Activated CD8-positive, alpha-beta memory T cell treated with anti-CD3 and anti-CD28 coated beads, Interleukin-2, amount 50 U/mL, for 4 hours (primary cell): Measurements from ENCODE around the gene PARP16.
"Not testable (repeated sequence)": the region's sequence is repeated elsewhere in the genome, so short reads cannot be mapped to it uniquely, and the experiment has no call there.

ENCODE experiments used
- DNase-seq: peaks from one replicate; pipeline ENCODE4 v3.0.0-alpha.2; 2020

PARP16 gene

GRCh38 chr15:65275104-65275727 lies 11.5 kb downstream of the PARP16 start:
- no peak for DNase-seq

- not testable (repeated sequence) for DNase-seq
Observed at GRCh38 chr15:65270811-65271545, 15.7 kb downstream of the PARP16 start.

DNA sequence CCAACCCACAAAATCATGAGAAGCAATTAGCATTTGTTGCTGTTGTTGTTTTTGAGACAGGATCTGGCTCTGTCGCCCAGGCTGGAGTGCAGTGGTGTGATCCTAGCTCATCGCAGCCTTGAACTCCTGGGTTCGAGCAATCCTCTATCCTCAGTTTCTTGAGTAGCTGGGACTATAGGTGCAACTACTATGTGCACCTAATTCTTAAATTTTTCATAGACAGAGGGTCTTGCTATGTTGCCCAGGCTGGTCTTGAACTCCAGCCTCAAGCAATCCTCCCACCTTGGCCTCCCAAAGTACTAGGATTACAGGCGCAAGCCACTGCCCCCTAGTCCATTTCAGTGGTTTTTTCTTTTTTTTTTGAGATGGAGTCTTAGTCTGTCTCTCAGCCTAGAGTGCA lies 18.3 kb downstream of the PARP16 start:
- no peak for DNase-seq

GRCh38 chr15:65266469-65266868 lies 20.2 kb downstream of the PARP16 start:
- no peak for DNase-seq

DNA sequence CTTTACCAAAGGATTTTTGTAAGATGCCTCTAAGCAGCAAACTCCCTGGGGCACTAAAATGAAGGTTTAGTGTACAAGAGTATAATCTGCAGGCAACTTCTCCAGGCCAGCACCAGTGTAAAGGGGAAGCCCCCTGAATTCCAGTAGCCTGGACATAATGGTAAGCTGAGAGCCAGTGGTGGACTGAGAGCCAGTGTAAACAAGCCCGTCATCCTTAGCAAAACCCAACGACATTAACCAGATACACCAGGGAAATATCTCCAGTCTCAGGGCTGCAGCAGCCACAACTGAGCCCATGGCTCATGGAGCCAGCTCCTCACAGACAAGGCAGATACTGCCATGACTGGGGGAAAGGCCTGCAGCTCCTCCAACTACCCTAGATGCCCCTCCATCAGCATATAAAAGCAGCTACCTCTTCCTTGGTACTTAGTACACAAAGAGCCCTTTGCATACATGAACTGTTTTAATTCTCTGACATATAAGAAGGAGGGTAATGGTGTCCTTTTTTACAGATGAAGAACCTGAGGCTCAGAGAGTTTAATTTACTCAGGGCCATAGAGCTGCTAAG lies 21.7 kb downstream of the PARP16 start:
- no peak for DNase-seq

DNA sequence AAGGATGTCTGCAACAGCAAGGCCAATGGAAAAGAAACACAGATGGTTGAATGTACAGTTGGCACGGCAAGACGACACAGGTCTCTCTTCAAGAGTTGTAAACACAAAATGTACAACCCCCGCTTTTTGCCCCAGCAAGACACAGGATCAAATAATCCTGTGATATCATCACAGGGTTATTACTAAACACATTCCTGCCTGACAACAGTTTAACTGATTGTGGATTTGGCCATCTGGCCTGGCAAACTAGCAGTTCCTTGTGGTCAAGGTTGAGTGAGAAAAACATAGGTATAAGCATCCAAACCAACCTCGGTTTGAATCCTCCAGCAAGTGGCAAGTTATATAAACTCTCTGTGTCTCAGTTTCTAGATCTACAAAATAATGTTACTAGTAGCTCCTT lies 23.4 kb downstream of the PARP16 start:
- DNase-seq, result no peak

DNA sequence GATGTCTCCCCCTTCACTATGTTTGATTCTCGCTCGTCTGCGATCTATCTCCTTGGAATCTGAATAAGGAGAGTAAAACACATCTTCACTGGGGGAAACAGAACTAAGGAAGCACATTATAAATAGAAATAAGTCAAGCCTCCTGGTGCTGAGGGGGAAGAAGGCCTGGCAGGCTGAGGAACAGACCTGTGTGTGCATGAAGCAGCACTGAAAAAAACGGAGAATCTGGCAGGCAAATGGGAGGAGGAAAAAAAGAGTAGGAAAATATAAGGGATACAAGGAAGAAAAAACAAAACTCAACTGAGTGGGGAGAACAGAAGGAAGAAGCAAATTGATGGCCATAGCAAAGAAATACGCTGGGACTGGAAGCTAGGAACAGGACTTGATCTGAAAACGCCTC lies 25.7 kb downstream of the PARP16 start:
- DNase-seq, result no peak

GRCh38 chr15:65259367-65259797 lies 27.3 kb downstream of the PARP16 start:
- DNase-seq, result no peak

- DNase-seq, result no peak
Observed at GRCh38 chr15:65258375-65259262, 28.1 kb downstream of the PARP16 start.

GRCh38 chr15:65255486-65256140 lies 31.1 kb downstream of the PARP16 start:
- no peak for DNase-seq

DNA sequence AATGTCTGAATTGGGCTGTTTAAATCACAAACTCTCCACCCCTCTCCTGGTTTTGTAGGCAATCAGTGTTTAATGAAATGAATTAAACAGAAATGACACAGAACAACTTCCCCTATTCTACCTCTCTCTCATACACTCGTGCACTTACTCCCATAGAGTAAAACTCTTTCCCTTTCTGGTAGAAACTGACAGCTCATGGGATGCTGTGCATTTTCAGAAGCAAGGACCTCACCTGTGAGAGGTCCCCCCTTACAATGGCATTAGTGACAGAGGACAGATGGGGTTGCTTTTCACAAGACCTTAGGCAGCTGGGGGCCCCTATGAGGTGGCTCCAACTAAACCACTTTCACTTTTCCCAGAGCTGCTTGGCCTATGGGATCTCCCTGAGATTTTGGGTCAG lies 31.9 kb downstream of the PARP16 start:
- no peak for DNase-seq

DNA sequence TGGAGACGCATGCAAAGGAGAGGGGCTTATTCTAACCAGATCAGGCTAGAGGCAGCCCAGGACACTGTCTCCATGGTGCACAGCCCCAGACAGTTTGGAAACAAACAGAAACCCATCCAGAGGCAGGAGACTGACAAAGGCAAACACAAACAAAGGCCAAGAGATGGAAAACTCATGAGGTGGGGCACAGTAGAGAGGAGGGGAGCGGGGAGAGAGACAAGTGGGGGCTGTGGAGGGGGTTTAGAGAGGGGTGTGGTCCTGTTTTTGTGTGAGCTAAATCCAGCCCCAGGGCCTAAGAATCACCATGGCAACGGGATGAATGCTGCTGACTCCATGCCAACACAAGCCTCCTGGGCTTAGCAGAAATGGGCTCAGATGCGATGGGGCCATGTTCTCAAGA lies 32.3 kb downstream of the PARP16 start:
- DNase-seq, result no peak

DNA sequence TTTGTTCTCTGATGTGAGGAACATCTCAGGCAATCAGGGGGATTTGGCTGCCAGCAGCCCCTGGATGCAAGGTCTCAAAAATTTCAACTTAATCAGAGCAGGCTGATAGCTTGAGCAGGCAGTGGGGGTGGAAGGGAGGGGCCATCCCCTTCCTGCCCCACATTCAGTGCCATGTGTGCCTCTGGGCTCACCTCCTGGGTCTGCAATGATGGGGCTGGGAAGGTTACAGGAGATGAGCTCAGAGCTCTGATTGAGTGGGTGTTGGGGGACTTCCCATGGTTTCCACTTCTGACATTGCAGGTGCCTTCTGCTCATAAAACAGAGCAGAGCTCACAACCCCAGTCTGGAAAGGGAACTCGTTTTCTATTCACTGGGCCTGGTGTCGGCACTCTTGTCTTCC lies 37.0 kb downstream of the PARP16 start:
- DNase-seq, result peak; percentile 47

GRCh38 chr15:65248511-65249255 lies 38.0 kb downstream of the PARP16 start:
- DNase-seq, result no peak

DNA sequence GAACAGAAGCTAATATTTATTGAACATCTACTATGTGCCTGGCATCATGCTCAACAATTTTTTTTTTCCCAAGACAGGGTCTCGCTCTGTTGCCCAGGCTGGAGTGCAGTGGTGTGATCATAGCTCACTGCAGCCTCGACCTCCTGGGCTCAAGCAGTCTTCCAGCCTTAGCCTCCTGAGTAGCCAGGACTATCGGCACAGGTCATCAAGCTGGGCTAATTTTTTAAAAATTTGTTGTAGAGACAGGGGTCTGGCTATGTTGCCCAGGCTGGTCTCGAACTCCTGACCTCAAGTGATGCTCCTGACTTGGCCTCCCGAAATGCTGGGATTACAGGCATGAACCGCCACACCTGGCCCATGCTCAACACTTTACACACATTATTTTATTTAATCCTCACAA lies 39.7 kb downstream of the PARP16 start:
- no peak for DNase-seq

DNA sequence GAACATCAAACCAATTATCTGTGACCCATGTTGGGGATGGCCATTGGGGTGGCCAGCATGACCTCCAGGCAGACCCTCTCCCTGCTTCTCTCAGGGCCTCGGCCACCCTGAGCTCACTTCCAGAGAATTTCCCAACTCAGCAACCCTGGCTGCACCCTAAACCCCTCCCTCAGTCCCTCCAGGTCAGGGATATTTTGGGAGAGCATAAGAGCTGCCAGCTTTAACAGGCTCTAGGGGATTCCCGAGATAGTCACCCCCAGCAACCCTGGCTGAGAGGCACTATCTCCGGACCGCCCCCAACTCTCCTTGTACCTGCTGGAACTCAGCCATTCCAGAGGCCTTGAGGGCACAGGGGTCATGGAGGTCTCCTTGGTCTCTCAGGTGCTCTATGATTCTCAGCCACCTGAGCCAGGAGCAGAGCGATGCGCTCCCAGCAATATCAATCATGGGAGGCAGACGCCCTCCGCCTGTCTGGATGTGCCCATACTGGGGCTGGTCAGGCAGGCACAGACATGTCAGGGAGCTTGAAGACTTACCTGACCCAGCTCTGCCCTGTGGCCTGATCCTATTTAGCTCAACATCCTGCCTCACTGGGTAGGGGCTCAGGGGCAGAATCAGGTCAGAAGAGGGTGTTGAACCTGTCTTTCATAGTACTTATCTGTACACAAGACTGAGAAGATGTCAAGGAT lies 40.5 kb downstream of the PARP16 start:
- DNase-seq, result no peak

DNA sequence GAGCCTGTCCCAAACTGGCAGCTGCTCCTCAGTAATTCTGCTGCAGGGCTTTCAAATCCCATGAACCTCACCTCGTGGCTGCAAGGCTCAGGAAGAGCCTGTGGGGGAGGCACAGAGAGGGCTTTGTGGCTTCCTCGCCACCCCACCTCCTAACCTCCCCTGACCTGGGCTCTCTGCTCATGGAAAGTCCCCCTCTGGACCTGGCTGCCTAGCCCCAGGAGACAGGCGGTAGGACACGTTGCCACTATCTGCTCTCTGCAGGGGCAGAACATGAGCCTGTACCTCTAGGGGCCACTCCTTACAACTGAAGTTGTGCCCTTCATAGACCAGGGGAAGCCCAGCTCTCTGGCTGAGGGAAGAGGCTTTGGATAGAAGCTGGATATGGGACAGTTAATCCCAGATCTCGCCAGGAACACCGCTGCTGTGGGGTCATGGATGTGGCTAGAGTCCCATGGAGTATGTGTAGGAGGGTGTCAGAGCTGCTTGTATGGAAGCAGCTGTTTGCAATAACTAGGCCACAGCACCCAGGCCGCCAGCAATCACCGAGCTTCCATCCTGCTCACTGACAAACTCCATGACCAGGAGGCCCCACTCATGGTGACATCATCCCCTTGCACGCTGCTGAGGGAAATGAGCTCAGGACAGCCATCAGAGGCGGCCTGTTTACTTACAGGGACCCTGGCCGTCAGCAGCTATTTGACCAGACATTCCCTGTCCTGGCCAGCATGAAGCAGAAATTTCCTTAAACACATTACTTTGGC lies 41.4 kb downstream of the PARP16 start:
- DNase-seq, result no peak

DNA sequence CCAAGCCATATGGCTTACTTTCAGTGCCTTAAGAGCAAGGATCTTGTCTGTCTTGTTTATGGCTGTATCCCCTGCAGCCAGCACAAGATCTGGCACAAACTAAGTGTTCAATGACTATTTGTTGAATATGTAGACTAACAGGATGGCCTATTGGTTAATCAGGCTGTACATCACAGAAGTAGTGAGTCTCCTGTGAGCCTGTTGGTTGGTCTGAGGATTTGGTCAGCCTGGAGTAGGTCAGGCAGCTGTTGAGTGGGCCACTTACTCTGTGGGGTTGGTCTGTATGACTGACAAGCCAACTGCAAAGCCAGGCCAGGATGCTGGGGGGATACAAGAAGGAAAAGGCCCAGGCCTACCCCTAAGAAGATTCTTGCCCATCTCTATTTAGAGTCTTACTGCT lies 42.0 kb downstream of the PARP16 start:
- no peak for DNase-seq

GRCh38 chr15:65236443-65236842 lies 50.2 kb downstream of the PARP16 start:
- DNase-seq, result not testable (repeated sequence)

GRCh38 chr15:65233696-65234095 lies 53.0 kb downstream of the PARP16 start:
- DNase-seq, result no peak

GRCh38 chr15:65232520-65232919 lies 54.2 kb downstream of the PARP16 start:
- no peak for DNase-seq
